GM10847 (cell line): ENCODE measurements around the gene NRXN2.

ENCODE experiments used
- POLR2A ChIP-seq: IDR thresholded peaks from 2 replicates; pipeline ENCODE4 v1.6.1; 2011; ENCODE audit not compliant: insufficient read length; ENCODE audit errors: extremely low read depth

Gene NRXN2

GRCh38 chr11:64604458-64605243, 118.3 kb downstream of the NRXN2 start:
- TF ChIP-seq POLR2A, result no peak

GRCh38 chr11:64603411-64604110, 119.4 kb downstream of the NRXN2 start:
- TF ChIP-seq POLR2A, result no peak

GRCh38 chr11:64602466-64603070, 120.4 kb downstream of the NRXN2 start:
- TF ChIP-seq POLR2A, result no peak

- no peak for TF ChIP-seq POLR2A
Observed at GRCh38 chr11:64601605-64602465, 121.2 kb downstream of the NRXN2 start.

- no peak for TF ChIP-seq POLR2A
Observed at GRCh38 chr11:64600281-64600992, 122.6 kb downstream of the NRXN2 start.

GRCh38 chr11:64599698-64600211, 123.2 kb downstream of the NRXN2 start:
- no peak for TF ChIP-seq POLR2A

- TF ChIP-seq POLR2A, result no peak
Observed at GRCh38 chr11:64598797-64599697, 124.0 kb downstream of the NRXN2 start.

GRCh38 chr11:64598106-64598796, 124.7 kb downstream of the NRXN2 start:
- TF ChIP-seq POLR2A, result no peak

- no peak for TF ChIP-seq POLR2A
Observed at GRCh38 chr11:64597671-64598101, 125.3 kb downstream of the NRXN2 start.

GRCh38 chr11:64594159-64594939, 128.6 kb downstream of the NRXN2 start:
- no peak for TF ChIP-seq POLR2A

- no peak for TF ChIP-seq POLR2A
Observed at GRCh38 chr11:64593156-64594105, 129.6 kb downstream of the NRXN2 start.

GRCh38 chr11:64592656-64593055, 130.3 kb downstream of the NRXN2 start:
- no peak for TF ChIP-seq POLR2A
